Fibroblast of lung (primary cell): ENCODE measurements around the gene DNAH17.

ENCODE experiments used
- EZH2 ChIP-seq: IDR thresholded peaks from 2 replicates; pipeline ENCODE4 v1.5.1; 2012; ENCODE audit warnings: low read length, control low read depth, mild to moderate bottlenecking; ENCODE audit errors: missing control alignments
- TF ChIP-seq, protein P1 (sequence below), 2 donors: IDR thresholded peaks in 1 of 2; conservative IDR thresholded peaks in 1 of 2; 1 replicate in 1 of 2; 2 replicates in 1 of 2; pipeline ENCODE4 v1.5.1; 2011 to 2012; ENCODE audit warnings: low read length in 2 of 2, control low read depth in 1 of 2, inconsistent platforms in 1 of 2, low read depth in 1 of 2, mild to moderate bottlenecking in 1 of 2

DNA sequence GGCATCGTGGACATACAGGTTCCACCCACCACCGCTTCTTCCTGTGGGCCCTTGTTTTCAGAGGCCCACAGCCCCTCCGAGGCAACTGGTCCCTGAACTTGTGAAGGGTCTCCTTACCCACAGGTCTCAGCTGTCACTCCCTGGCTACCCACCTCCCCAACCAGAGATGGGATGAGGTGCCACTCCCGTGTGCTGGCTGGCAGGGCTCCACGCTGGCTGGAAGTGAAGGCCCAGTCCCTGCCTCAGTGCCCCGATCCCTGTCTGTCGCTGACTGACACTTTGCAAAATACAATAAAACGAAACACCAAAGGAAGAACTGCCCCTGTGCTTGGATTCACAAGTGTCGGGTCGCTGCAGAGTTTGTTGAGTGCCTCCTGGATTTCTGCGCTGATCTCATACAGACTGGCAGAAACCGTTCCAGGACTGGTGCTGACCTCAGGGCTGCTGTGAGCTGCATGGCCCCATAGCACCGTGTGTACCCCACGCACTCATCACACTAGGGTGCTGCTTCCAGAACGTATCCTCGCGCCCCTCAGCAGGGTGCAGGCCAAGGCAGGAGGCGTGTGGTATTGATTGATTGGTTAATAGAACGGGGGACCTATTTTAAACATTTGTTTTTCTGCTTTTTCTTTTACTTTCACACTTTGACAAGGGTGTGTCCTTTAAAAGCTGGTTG lies 141.7 kb downstream of the DNAH17 start:
- TF ChIP-seq, protein P1, sequence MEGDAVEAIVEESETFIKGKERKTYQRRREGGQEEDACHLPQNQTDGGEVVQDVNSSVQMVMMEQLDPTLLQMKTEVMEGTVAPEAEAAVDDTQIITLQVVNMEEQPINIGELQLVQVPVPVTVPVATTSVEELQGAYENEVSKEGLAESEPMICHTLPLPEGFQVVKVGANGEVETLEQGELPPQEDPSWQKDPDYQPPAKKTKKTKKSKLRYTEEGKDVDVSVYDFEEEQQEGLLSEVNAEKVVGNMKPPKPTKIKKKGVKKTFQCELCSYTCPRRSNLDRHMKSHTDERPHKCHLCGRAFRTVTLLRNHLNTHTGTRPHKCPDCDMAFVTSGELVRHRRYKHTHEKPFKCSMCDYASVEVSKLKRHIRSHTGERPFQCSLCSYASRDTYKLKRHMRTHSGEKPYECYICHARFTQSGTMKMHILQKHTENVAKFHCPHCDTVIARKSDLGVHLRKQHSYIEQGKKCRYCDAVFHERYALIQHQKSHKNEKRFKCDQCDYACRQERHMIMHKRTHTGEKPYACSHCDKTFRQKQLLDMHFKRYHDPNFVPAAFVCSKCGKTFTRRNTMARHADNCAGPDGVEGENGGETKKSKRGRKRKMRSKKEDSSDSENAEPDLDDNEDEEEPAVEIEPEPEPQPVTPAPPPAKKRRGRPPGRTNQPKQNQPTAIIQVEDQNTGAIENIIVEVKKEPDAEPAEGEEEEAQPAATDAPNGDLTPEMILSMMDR (conservative IDR thresholded peaks at IDR 0.05 in 1 of 2, IDR thresholded peaks at IDR 0.05 in 1 of 2; ENCODE audit: low read depth in 1 of 2, low read length in 2 of 2) = no peak
- TF ChIP-seq EZH2 = no peak
